Neural cell (in vitro differentiated cells): ENCODE data around the gene COLEC12.

Experiments used
- CTCF ChIP-seq: fragments of 450-650 bp; IDR thresholded peaks from 2 replicates; pipeline ENCODE4 v1.5.1; 2014; ENCODE audit warnings: antibody characterized with exemption, mild to moderate bottlenecking, moderate library complexity; ENCODE audit not compliant: poor library complexity, severe bottlenecking
- EP300 ChIP-seq: fragments of 450-650 bp; conservative IDR thresholded peaks from 2 replicates; pipeline ENCODE4 v1.6.1; 2014; ENCODE audit warnings: antibody characterized with exemption, mild to moderate bottlenecking, moderate library complexity; ENCODE audit not compliant: poor library complexity, severe bottlenecking
- EZH2 ChIP-seq: fragments of 200-600, 300-800 bp; shearing (Covaris generic), sonication (generic); IDR thresholded peaks from 2 replicates; pipeline ENCODE4 v1.6.1; 2014; ENCODE audit warnings: antibody characterized with exemption, low read length, borderline replicate concordance, mild to moderate bottlenecking; ENCODE audit not compliant: insufficient read depth, poor library complexity, severe bottlenecking
- POLR2AphosphoS5 ChIP-seq: IDR thresholded peaks from 2 replicates; pipeline ENCODE4 v1.6.1; 2012
- RAD21 ChIP-seq: fragments of 450-650 bp; conservative IDR thresholded peaks from 2 replicates; pipeline ENCODE4 v1.6.1; 2014; ENCODE audit warnings: antibody characterized with exemption, mild to moderate bottlenecking, moderate library complexity
- REST ChIP-seq: IDR thresholded peaks from 2 replicates; pipeline ENCODE4 v1.6.1; 2012; ENCODE audit warnings: borderline replicate concordance
- SMC3 ChIP-seq: fragments of 450-650 bp; conservative IDR thresholded peaks from 2 replicates; pipeline ENCODE4 v1.6.1; 2014; ENCODE audit warnings: antibody characterized with exemption, mild to moderate bottlenecking, moderate library complexity; ENCODE audit not compliant: poor library complexity

GRCh38 chr18:446941-447560 is 53.5 kb downstream of the COLEC12 start:
- TF ChIP-seq EP300 (no peak), CTCF (no peak), RAD21 (no peak), EZH2 (no peak), POLR2AphosphoS5 (no peak), REST (no peak), SMC3 (no peak)
